Fibroblast of lung (primary cell): ENCODE measurements around the gene YKT6. TPM values are rescaled to one million over a fixed set of nuclear protein-coding genes. Genes with fewer than 3 reads are reported as not detected.

Source experiments
- DNase-seq, 2 donors: peaks; one replicate each; pipeline versions ENCODE4 v3.0.0 to v3.0.0-alpha.2; 2010; ENCODE audit warnings: low read depth in 2 of 2
- H2AFZ ChIP-seq: 2 replicates; pipeline ENCODE4 v1.5.1; 2012; ENCODE audit warnings: low read length, control low read depth, inconsistent platforms
- H3K27ac ChIP-seq: 2 replicates; pipeline ENCODE4 v1.5.1; 2011; ENCODE audit warnings: low read length, control low read depth; ENCODE audit not compliant: insufficient read depth
- H3K27me3 ChIP-seq: 2 replicates; pipeline ENCODE4 v1.5.1; 2011; ENCODE audit warnings: mild to moderate bottlenecking, low read length; ENCODE audit not compliant: control insufficient read depth, insufficient read depth
- H3K36me3 ChIP-seq: 2 replicates; pipeline ENCODE4 v1.5.1; 2011; ENCODE audit warnings: low read length; ENCODE audit not compliant: control insufficient read depth, insufficient read depth
- H3K4me1 ChIP-seq: 2 replicates; pipeline ENCODE4 v1.5.1; 2011; ENCODE audit warnings: low read length; ENCODE audit not compliant: control insufficient read depth, insufficient read depth; ENCODE audit errors: extremely low read depth
- H3K4me2 ChIP-seq: 2 replicates; pipeline ENCODE4 v1.5.1; 2011; ENCODE audit warnings: low read length, control low read depth; ENCODE audit not compliant: insufficient read depth; ENCODE audit errors: extremely low read depth
- H3K4me3 ChIP-seq, 4 experiments: fragments of 200-600 bp in 1 of 4; sonication (generic) in 1 of 4; replicated peaks in 1 of 4; 2 replicates each; pipeline ENCODE4 v1.5.1; 2011 to 2016; ENCODE audit warnings: low read length in 4 of 4, low read depth in 3 of 4, mild to moderate bottlenecking in 3 of 4, control low read depth in 2 of 4, inconsistent platforms in 1 of 4, mixed read lengths in 1 of 4; ENCODE audit not compliant: insufficient read depth in 1 of 4; ENCODE audit errors: control extremely low read depth in 1 of 4
- H3K79me2 ChIP-seq: 2 replicates; pipeline ENCODE4 v1.5.1; 2012; ENCODE audit warnings: mild to moderate bottlenecking, low read length, inconsistent platforms; ENCODE audit not compliant: control insufficient read depth, insufficient read depth
- H3K9ac ChIP-seq: 2 replicates; pipeline ENCODE4 v1.5.1; 2011; ENCODE audit warnings: mild to moderate bottlenecking, low read length, control low read depth; ENCODE audit not compliant: insufficient read depth
- H3K9me3 ChIP-seq: 2 replicates; pipeline ENCODE4 v1.5.1; 2012; ENCODE audit warnings: low read depth, low read length; ENCODE audit not compliant: control insufficient read depth, insufficient read depth
- H4K20me1 ChIP-seq: 2 replicates; pipeline ENCODE4 v1.5.1; 2011; ENCODE audit warnings: low read length; ENCODE audit not compliant: control insufficient read depth, insufficient read depth; ENCODE audit errors: extremely low read depth
- EZH2 ChIP-seq: IDR thresholded peaks from 2 replicates; pipeline ENCODE4 v1.5.1; 2012; ENCODE audit warnings: low read length, control low read depth, mild to moderate bottlenecking; ENCODE audit errors: missing control alignments
- polyA plus RNA-seq, 2 donors: library from polyadenylated mRNA; depleted of rRNA in 1 of 2; stranded (reverse) in 1 of 2; unstranded in 1 of 2; fragments of >200 nt; gene quantifications; 2 replicates each; pipeline ENCODE4 v1.2.1, GENCODE V29; 2011 to 2012; ENCODE audit warnings: missing spikeins in 1 of 2
- total RNA-seq: library from RNA; depleted of rRNA; stranded (reverse); fragments of >200 nt; gene quantifications from 2 replicates; pipeline ENCODE4 v1.2.1, GENCODE V29; 2014
- TF ChIP-seq, protein P1 (sequence below), 2 donors: IDR thresholded peaks in 1 of 2; conservative IDR thresholded peaks in 1 of 2; 1 replicate in 1 of 2; 2 replicates in 1 of 2; pipeline ENCODE4 v1.5.1; 2011 to 2012; ENCODE audit warnings: low read length in 2 of 2, control low read depth in 1 of 2, inconsistent platforms in 1 of 2, low read depth in 1 of 2, mild to moderate bottlenecking in 1 of 2

YKT6 gene
- total and polyA plus RNA-seq, 2 donors (not counting 1 experiment from before 2014, with no cell fraction given) = 90.0 to 99.0 TPM

DNA sequence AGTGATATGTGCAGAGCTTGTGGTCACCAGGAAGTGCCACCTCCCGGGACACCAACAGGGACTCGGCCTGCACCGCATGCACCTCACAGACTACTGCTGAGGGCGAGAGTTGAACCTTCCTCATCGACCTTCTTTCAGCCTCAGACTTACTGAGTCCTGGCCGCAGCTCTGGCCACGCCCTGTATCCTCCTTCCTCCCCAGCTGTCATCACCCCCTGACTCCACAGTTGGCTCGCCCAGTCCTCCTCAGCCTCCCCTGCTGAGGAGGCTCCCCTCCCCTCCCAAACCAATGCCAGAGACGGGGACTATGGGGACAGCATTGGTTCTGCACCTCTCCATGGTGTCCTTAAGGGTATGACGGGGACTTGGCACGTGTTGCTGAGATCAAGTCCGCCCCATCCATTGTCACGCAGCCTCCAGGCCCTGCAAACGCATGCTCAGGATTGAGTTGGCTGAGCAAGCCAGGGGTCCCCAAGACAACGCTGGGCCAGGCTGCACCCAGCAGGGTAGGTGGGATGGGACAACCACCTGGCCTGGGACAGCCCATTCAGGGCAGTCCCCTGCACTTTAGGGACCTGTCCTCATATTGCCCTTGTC is 49.0 kb downstream of the YKT6 start:
- Histone ChIP-seq H3K9ac (no peak overlapping the region), H2AFZ (no peak overlapping the region), H3K9me3 (no peaks in the 10 kb centered on the region), H3K4me3 (no peak overlapping the region), H3K36me3 (no peaks in the 10 kb centered on the region), H3K4me1 (no peaks in the 10 kb centered on the region), H4K20me1 (no peaks in the 10 kb centered on the region), H3K27ac (no peak overlapping the region), H3K4me2 (no peak overlapping the region), H3K79me2 (no peaks in the 10 kb centered on the region), H3K27me3 (no peaks in the 10 kb centered on the region)
- TF ChIP-seq, protein P1, sequence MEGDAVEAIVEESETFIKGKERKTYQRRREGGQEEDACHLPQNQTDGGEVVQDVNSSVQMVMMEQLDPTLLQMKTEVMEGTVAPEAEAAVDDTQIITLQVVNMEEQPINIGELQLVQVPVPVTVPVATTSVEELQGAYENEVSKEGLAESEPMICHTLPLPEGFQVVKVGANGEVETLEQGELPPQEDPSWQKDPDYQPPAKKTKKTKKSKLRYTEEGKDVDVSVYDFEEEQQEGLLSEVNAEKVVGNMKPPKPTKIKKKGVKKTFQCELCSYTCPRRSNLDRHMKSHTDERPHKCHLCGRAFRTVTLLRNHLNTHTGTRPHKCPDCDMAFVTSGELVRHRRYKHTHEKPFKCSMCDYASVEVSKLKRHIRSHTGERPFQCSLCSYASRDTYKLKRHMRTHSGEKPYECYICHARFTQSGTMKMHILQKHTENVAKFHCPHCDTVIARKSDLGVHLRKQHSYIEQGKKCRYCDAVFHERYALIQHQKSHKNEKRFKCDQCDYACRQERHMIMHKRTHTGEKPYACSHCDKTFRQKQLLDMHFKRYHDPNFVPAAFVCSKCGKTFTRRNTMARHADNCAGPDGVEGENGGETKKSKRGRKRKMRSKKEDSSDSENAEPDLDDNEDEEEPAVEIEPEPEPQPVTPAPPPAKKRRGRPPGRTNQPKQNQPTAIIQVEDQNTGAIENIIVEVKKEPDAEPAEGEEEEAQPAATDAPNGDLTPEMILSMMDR (conservative IDR thresholded peaks at IDR 0.05 in 1 of 2, IDR thresholded peaks at IDR 0.05 in 1 of 2; ENCODE audit: low read depth in 1 of 2, low read length in 2 of 2) = no peak
- no peak for TF ChIP-seq EZH2
- DNase-seq = no peak

DNA sequence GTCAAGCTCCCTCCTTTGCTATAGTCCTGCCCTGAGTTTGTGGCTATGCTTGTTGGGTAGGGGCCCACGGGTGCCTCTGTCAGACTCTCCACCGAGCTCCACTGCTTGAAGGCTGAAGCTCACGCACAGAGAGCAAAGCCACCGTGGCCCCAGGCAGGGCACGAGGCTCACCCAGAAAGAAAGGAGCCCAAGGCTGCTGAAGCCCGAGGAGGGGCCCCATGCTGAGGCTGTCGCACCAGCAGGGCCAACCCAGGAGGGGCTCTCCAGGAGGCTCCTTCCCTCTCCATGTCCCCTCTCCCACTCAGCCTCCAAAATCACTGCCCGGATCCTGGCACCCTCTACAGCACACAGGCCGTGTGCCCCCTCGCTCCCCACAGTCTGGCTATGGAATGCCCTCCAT is 50.5 kb downstream of the YKT6 start:
- Histone ChIP-seq H3K79me2 (no peaks in the 10 kb centered on the region), H3K9ac (no peak overlapping the region), H3K4me3 (no peak overlapping the region), H2AFZ (no peak overlapping the region), H3K9me3 (no peaks in the 10 kb centered on the region), H3K27ac (no peak overlapping the region), H3K36me3 (no peaks in the 10 kb centered on the region), H3K27me3 (no peaks in the 10 kb centered on the region), H3K4me1 (no peaks in the 10 kb centered on the region), H3K4me2 (no peak overlapping the region), H4K20me1 (no peaks in the 10 kb centered on the region)
- DNase-seq = no peak
- TF ChIP-seq EZH2 = no peak
- TF ChIP-seq, protein P1 (conservative IDR thresholded peaks at IDR 0.05 in 1 of 2, IDR thresholded peaks at IDR 0.05 in 1 of 2; ENCODE audit: low read depth in 1 of 2, low read length in 2 of 2) = no peak

DNA sequence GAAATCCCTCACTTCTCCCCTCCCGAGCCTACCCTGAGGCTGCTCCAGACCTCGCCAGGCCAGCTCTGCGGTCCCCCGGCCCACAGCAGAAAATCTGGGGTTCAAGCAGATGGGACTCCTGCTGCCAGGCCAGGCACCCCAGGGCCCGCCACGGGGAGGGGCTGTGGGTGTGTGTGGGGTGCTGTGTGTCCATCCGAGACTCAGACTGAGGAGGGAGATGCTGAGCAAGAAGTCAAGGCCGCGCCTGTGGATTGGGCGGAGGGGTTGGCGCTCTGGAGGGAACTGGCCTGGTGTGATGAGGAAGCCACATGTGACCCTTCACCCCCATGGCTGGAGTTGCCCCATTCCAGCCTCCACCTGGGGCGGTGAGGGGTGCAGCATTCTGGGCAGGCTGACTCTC is 51.1 kb downstream of the YKT6 start:
- no peak overlapping the region for H2AFZ ChIP-seq
- H3K27me3 ChIP-seq = no peaks in the 10 kb centered on the region
- no peak overlapping the region for H3K9ac ChIP-seq
- no peaks in the 10 kb centered on the region for H3K36me3 ChIP-seq
- no peak overlapping the region for H3K4me2 ChIP-seq
- no peaks in the 10 kb centered on the region for H3K9me3 ChIP-seq
- no peak overlapping the region for H3K4me3 ChIP-seq
- H4K20me1 ChIP-seq = no peaks in the 10 kb centered on the region
- H3K4me1 ChIP-seq = no peaks in the 10 kb centered on the region
- H3K79me2 ChIP-seq = no peaks in the 10 kb centered on the region
- no peak for TF ChIP-seq EZH2
- TF ChIP-seq, protein P1 (conservative IDR thresholded peaks at IDR 0.05 in 1 of 2, IDR thresholded peaks at IDR 0.05 in 1 of 2; ENCODE audit: low read depth in 1 of 2, low read length in 2 of 2) = no peak
- no peak overlapping the region for H3K27ac ChIP-seq
- no peak for DNase-seq
